ENCODE measurements around the gene CSNK1G2. TPM values are rescaled to one million over a fixed set of nuclear protein-coding genes. Genes with fewer than 3 reads are reported as not detected.

The CSNK1G2 gene
- total RNA-seq, 2 donors from 2014 or later, result 29.0 to 35.8 TPM

- Histone ChIP-seq H3K4me1 (peaks cover 0 to 10% of the 10 kb centered on the region in 2 donors), H3K27ac (no peak overlapping the region), H3K9me3 (no peaks in the 10 kb centered on the region), H3K27me3 (no peaks in the 10 kb centered on the region), H3K4me3 (no peak overlapping the region), H3K36me3 (peaks cover 17% of the 10 kb centered on the region)
- no peak for DNase-seq (ENCODE audit: low spot score)
- no peak for TF ChIP-seq CTCF (IDR thresholded peaks at IDR 0.05)
Measured at GRCh38 chr19:1912760-1913505, 28.0 kb upstream of the CSNK1G2 start.

GRCh38 chr19:1913781-1914577 is 27.0 kb upstream of the CSNK1G2 start:
- TF ChIP-seq CTCF (IDR thresholded peaks at IDR 0.05), result no peak
- Histone ChIP-seq H3K27me3 (no peaks in the 10 kb centered on the region), H3K27ac (no peak overlapping the region), H3K4me3 (no peak overlapping the region), H3K36me3 (peaks cover 27% of the 10 kb centered on the region), H3K9me3 (no peaks in the 10 kb centered on the region), H3K4me1 (peaks cover 0 to 8% of the 10 kb centered on the region in 2 donors)
- no peak for DNase-seq (ENCODE audit: low spot score)

GRCh38 chr19:1914826-1915341 is 26.1 kb upstream of the CSNK1G2 start:
- H3K27me3 ChIP-seq, result no peaks in the 10 kb centered on the region
- DNase-seq (ENCODE audit: low spot score), result no peak
- H3K9me3 ChIP-seq, result no peaks in the 10 kb centered on the region
- H3K36me3 ChIP-seq, result peaks cover 29% of the 10 kb centered on the region
- TF ChIP-seq CTCF (IDR thresholded peaks at IDR 0.05), result no peak
- no peak overlapping the region for H3K27ac ChIP-seq
- H3K4me3 ChIP-seq, result no peak overlapping the region
- no peaks in the 10 kb centered on the region for H3K4me1 ChIP-seq

GRCh38 chr19:1917146-1917545 is 23.8 kb upstream of the CSNK1G2 start:
- Histone ChIP-seq H3K27me3 (no peaks in the 10 kb centered on the region), H3K36me3 (peaks cover 40% of the 10 kb centered on the region), H3K4me3 (no peak overlapping the region), H3K27ac (no peak overlapping the region), H3K4me1 (no peaks in the 10 kb centered on the region), H3K9me3 (no peaks in the 10 kb centered on the region)
- TF ChIP-seq CTCF (IDR thresholded peaks at IDR 0.05), result no peak
- no peak for DNase-seq (ENCODE audit: low spot score)

GRCh38 chr19:1917926-1918325 is 23.0 kb upstream of the CSNK1G2 start:
- TF ChIP-seq CTCF (IDR thresholded peaks at IDR 0.05), result no peak
- Histone ChIP-seq H3K4me1 (no peaks in the 10 kb centered on the region), H3K27me3 (no peaks in the 10 kb centered on the region), H3K9me3 (no peaks in the 10 kb centered on the region), H3K36me3 (peaks cover 42% of the 10 kb centered on the region), H3K4me3 (no peak overlapping the region), H3K27ac (no peak overlapping the region)
- DNase-seq (ENCODE audit: low spot score), result no peak

Measured in right atrium auricular region (tissue), 2 donors.